ENCODE measurements around the gene DTNBP1. TPM values are rescaled to one million over a fixed set of nuclear protein-coding genes. Genes with fewer than 3 reads are reported as not detected.

DTNBP1 gene
- 4.0 and 5.2 TPM in 2 replicates for total RNA-seq

DNA sequence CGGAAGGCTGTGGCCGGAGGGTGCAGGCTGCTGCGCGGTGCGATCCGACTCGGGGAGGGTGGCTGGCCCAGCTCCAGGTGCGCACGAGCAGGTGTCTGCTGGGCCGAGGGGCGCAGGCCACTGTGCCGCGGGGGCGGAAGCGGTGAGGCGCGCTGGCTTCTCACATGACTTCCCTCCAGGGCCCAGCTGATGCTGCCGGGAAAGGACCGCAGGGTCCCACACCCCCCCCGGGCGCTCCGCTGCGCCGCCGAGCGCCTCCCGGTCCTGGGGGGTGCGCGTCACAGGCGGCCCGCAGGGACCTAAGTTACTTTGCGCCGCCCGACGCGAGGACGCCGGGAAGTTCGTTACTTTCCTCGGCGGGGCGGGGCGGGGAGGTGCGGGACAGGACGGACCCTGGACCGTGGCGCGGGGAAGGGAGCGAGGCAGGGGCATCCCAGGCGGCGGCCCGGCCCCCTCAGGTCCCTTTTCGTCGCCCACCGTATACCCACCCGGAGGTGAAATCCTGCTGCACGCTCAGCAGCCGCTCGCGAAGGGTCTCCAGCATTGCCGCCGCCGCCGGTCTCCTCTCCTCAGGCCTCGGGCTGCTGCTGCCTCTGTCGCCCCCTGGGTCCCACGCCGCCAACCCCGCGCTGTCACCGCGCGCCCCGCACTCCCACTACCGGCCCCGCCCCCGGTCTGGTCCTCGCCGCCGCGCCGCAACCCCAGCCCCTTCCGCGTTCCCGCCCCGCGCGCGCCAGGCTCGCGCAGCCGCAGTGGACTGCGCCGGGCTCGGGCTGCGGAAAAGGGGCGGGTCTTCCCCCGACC, at the start of gene DTNBP1:
DTNBP1 (minus strand) TSS at position 703 of the 804 bp plus-strand sequence; CDS start at position 544, 159 bp downstream.

Small RNA genes within 50 kb of the gene (small RNA-seq; reads per million reads assigned to genes)
- not detected for gene RF00001
